Duodenal mucosa (tissue), 2 donors: ENCODE measurements around the gene CRY2.

Source experiments
- H3K27ac ChIP-seq: one replicate; pipeline ENCODE4 v1.7.0; 2013; ENCODE audit warnings: low read depth, low read length
- H3K27me3 ChIP-seq, 2 donors: one replicate each; pipeline ENCODE4 v1.7.0; 2013; ENCODE audit warnings: low read length in 2 of 2, control low read depth in 1 of 2; ENCODE audit not compliant: insufficient read depth in 2 of 2, control insufficient read depth in 1 of 2
- H3K36me3 ChIP-seq, 2 donors: one replicate each; pipeline ENCODE4 v1.7.0; 2013; ENCODE audit warnings: low read length in 2 of 2, control low read depth in 1 of 2; ENCODE audit not compliant: insufficient read depth in 2 of 2, control insufficient read depth in 1 of 2
- H3K4me1 ChIP-seq, 2 donors: one replicate each; pipeline ENCODE4 v1.7.0; 2013; ENCODE audit warnings: low read length in 2 of 2, control low read depth in 1 of 2; ENCODE audit not compliant: insufficient read depth in 2 of 2, control insufficient read depth in 1 of 2
- H3K4me3 ChIP-seq, 2 donors: one replicate each; pipeline ENCODE4 v1.7.0; 2013; ENCODE audit warnings: low read length in 2 of 2, low read depth in 1 of 2
- H3K9ac ChIP-seq, 2 donors: one replicate each; pipeline ENCODE4 v1.7.0; 2013; ENCODE audit warnings: low read length in 2 of 2, low read depth in 1 of 2
- H3K9me3 ChIP-seq, 2 donors: one replicate each; pipeline ENCODE4 v1.7.0; 2013; ENCODE audit warnings: low read length in 2 of 2, control low read depth in 1 of 2; ENCODE audit not compliant: control insufficient read depth in 1 of 2

CRY2 gene

DNA sequence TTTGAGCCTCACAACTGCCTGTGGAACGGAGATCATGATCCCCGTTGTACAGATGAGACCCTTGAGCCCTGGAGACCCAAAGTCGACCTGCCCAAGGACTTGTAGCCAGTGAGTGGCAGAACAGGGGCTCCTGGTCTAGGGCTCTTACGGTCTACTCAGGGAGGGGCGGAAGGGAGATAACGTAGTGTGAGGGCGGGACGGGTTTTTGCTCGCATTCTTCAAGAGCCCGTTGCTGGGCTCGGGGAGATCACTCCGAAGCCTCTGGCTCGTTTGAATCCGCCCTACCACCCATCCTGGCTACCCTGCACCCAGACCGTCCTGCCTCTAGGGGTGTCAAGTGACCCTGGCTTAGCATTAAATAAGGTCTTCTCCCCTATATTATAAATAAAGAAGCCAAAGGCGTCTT is 639 bp downstream of the CRY2 start:
- Histone ChIP-seq H3K4me3 (peak overlapping the region; percentile 88 to 97), H3K4me1 (peaks cover 49 to 54% of the 10 kb centered on the region in 2 donors), H3K27ac (peak overlapping the region; percentile 92), H3K36me3 (no peaks in the 10 kb centered on the region), H3K27me3 (no peaks in the 10 kb centered on the region), H3K9me3 (no peaks in the 10 kb centered on the region), H3K9ac (peak overlapping the region; percentile 91 to 95)

GRCh38 chr11:45848654-45849081 is 1.4 kb downstream of the CRY2 start:
- Histone ChIP-seq H3K27me3 (no peaks in the 10 kb centered on the region), H3K27ac (no peak overlapping the region), H3K9ac (peak overlapping the region; percentile 91 to 95), H3K4me1 (peaks cover 49 to 52% of the 10 kb centered on the region in 2 donors), H3K4me3 (peak overlapping the region; percentile 88 to 97), H3K36me3 (no peaks in the 10 kb centered on the region), H3K9me3 (no peaks in the 10 kb centered on the region)

DNA sequence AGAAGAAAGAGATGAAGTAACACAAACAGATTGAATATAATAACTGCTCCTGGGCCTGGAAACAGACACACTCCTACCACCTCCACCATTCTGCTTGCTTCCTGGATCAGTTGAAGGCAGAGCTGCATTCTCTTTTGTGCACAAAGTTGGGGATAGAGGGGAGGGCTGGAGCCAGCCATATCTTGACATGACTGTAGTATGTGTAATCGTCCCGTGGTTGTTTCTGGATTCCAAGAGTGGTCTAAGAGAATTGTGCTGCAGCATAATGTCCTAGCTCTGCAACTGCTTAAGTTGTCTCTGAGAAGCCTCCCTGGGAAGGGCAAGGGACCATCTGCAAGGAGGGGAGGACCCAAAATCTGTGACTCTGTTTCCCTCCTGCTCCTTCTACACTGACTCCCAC is 3.2 kb downstream of the CRY2 start:
- H3K27me3 ChIP-seq: no peaks in the 10 kb centered on the region
- no peaks in the 10 kb centered on the region for H3K9me3 ChIP-seq
- no peak overlapping the region for H3K9ac ChIP-seq
- H3K4me1 ChIP-seq: peaks cover 44 to 56% of the 10 kb centered on the region in 2 donors
- H3K4me3 ChIP-seq: no peak overlapping the region
- peaks cover 0 to 4% of the 10 kb centered on the region in 2 donors for H3K36me3 ChIP-seq
- no peak overlapping the region for H3K27ac ChIP-seq

DNA sequence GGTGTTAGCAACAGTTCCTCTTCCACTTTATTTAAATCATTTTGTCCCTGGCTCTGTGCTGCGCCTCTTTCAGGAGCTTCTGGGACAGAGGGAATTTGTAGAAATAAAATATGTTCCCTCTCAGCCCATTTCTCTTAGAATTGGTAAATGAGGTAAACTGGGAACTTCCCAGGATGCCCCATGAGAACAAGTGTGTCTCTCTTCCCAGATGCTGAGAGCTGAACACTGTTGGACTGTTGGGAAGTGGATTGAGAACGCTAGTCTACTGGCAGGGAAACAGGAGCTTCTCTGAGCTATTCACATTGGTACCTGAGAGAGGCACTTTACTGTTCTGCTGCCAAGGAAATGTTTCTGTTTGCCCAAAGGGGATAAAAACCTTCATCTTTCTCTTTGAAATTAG is 4.0 kb downstream of the CRY2 start:
- Histone ChIP-seq H3K9me3 (no peaks in the 10 kb centered on the region), H3K27me3 (no peaks in the 10 kb centered on the region), H3K4me1 (peaks cover 44 to 56% of the 10 kb centered on the region in 2 donors), H3K9ac (no peak overlapping the region), H3K27ac (no peak overlapping the region), H3K36me3 (peaks cover 7 to 11% of the 10 kb centered on the region in 2 donors), H3K4me3 (no peak overlapping the region)

DNA sequence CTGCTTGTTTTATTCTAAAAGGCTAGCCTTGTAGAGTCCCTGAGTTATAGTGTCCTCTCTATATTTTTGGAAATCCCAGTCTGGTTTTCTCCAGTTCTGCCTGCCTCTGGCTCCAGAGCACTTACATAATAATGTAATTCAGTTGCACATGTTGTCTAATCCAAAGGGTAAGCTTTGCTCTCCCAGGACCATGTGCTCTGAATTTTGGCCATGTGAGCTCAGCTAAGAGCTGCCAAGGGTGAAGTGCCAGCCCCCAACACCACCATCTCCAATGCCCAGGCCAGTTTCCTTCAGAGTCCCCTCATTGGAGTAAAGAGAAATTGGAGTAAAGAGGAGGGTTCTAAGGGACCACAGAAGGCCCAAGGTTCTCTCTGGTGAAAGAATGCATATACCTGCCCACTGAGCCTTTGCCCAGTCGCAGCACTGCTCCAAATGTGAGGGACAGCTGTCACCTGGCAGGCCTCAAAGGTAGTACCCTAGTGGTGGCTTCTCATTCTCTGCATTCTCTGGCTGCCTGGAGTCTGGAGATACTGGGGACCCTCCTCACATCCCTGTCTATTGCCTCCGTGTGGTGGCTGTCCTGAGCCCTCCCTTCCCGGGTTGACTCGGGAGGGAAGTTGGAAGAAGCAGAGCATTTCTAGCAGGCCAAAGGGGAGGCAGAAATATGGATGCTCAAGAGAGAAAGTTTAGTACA is 4.9 kb downstream of the CRY2 start:
- Histone ChIP-seq H3K36me3 (peaks cover 7 to 16% of the 10 kb centered on the region in 2 donors), H3K4me1 (peaks cover 40 to 49% of the 10 kb centered on the region in 2 donors)

DNA sequence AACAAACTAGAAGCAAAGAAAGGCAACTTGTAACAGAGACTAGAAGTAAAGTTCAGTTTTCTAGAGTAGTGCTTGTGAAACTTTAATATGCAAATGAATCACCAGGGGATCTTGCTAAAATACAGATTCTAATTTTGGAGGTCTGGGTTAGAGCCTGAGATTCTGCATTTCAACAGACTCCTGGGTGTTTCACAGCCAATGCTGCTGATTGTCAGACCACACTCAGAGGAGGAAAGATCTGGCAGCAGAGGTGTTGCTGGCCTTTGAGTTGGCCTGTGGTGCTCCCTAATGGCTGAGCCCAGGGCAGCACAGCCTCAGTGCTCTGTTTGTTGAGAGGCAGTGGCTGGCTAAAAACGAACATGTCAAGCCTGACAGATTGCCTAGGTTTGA is 5.4 kb downstream of the CRY2 start:
- Histone ChIP-seq H3K9me3 (no peaks in the 10 kb centered on the region), H3K4me3 (no peak overlapping the region), H3K36me3 (peaks cover 12 to 21% of the 10 kb centered on the region in 2 donors), H3K27ac (no peak overlapping the region), H3K4me1 (peaks cover 46 to 54% of the 10 kb centered on the region in 2 donors), H3K9ac (no peak overlapping the region), H3K27me3 (no peaks in the 10 kb centered on the region)

More for the DNA sequence above, 4.9 kb downstream of the CRY2 start:
- Histone ChIP-seq H3K27ac (no peak overlapping the region), H3K9ac (no peak overlapping the region), H3K9me3 (no peaks in the 10 kb centered on the region), H3K4me3 (no peak overlapping the region), H3K27me3 (no peaks in the 10 kb centered on the region)

- peaks cover 13 to 29% of the 10 kb centered on the region in 2 donors for H3K36me3 ChIP-seq
- H3K27me3 ChIP-seq: no peaks in the 10 kb centered on the region
- H3K4me1 ChIP-seq: peaks cover 49 to 55% of the 10 kb centered on the region in 2 donors
- H3K9me3 ChIP-seq: no peaks in the 10 kb centered on the region
- H3K4me3 ChIP-seq: no peak overlapping the region
- no peak overlapping the region for H3K27ac ChIP-seq
- H3K9ac ChIP-seq: no peak overlapping the region
Measured at GRCh38 chr11:45853332-45854219, 6.3 kb downstream of the CRY2 start.

DNA sequence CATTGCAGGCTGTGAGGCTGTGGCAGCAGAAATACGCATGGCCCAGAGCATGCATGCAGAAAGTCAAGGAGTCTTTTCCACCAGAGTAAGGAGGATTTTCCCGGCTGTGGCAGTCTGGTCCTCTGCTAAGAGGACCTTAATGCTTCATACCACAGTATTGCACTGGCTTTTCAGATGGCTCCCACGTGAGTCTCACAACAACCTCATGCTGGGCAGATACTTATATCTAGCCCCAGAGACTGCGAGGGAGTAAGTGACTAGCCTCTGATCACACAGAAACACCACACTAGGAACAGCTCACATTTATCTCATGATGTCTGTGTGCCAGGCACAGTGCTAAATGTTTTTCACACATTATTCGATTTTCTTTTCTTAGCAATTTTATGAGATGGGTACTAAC is 8.0 kb downstream of the CRY2 start:
- H3K9ac ChIP-seq: no peak overlapping the region
- H3K36me3 ChIP-seq: peaks cover 19 to 35% of the 10 kb centered on the region in 2 donors
- H3K27me3 ChIP-seq: no peaks in the 10 kb centered on the region
- peaks cover 56 to 57% of the 10 kb centered on the region in 2 donors for H3K4me1 ChIP-seq
- no peaks in the 10 kb centered on the region for H3K9me3 ChIP-seq
- H3K4me3 ChIP-seq: no peak overlapping the region
- H3K27ac ChIP-seq: peak overlapping the region; percentile 7

- Histone ChIP-seq H3K27ac (no peak overlapping the region), H3K9ac (no peak overlapping the region), H3K9me3 (no peaks in the 10 kb centered on the region), H3K4me3 (no peak overlapping the region), H3K4me1 (peaks cover 49% of the 10 kb centered on the region in 2 donors), H3K27me3 (no peaks in the 10 kb centered on the region), H3K36me3 (peaks cover 25 to 41% of the 10 kb centered on the region in 2 donors)
Measured at GRCh38 chr11:45856044-45856468, 8.8 kb downstream of the CRY2 start.

GRCh38 chr11:45857961-45858474 is 10.7 kb downstream of the CRY2 start:
- H3K9ac ChIP-seq: no peak overlapping the region
- H3K27ac ChIP-seq: peak overlapping the region; percentile 54
- no peaks in the 10 kb centered on the region for H3K27me3 ChIP-seq
- peaks cover 33 to 39% of the 10 kb centered on the region in 2 donors for H3K4me1 ChIP-seq
- H3K36me3 ChIP-seq: peaks cover 41 to 60% of the 10 kb centered on the region in 2 donors
- no peaks in the 10 kb centered on the region for H3K9me3 ChIP-seq
- no peak overlapping the region for H3K4me3 ChIP-seq
